Upper lobe of left lung (tissue), 4 donors: ENCODE results near the gene PCK2.

Experiments
- CTCF ChIP-seq, 6 experiments: fragments of 450-650 bp in 4 of 6; fragments of 200-600 bp in 2 of 6; sonication (generic) in 2 of 6; IDR thresholded peaks; one replicate each; pipeline ENCODE4 v1.5.1; 2016 to 2019; ENCODE audit warnings: antibody characterized with exemption in 6 of 6
- POLR2A ChIP-seq, 4 donors: fragments of 450-650 bp; IDR thresholded peaks; one replicate each; pipeline ENCODE4 v1.5.1; 2016 to 2017; ENCODE audit warnings: antibody characterized with exemption in 4 of 4, mild to moderate bottlenecking in 2 of 4

DNA sequence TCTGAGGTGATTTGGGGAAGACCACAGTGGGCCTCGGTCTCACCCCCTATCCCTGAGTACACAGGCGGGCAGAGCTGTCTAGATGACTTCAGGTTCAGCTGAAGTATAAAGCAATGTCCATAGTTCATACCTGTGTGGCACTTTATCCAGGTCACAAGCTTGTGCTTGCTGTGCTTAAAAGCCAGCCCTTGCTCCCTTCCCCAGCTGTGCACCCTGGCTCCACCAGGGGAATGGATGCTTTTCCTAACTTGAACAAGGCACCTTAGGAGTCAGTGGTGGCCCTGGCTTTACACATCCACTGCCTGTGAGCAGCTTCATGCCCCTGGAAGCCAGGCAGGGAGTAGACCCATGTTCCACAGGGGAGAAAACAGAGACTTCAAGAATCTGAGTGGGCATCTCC lies 36.8 kb upstream of the PCK2 start:
- TF ChIP-seq POLR2A (IDR thresholded peaks at IDR 0.05): no peak
- no peak for TF ChIP-seq CTCF (IDR thresholded peaks at IDR 0.05)
